Measurements from ENCODE around the gene UBE2Q2.
"Not testable (repeated sequence)": the region's sequence is repeated elsewhere in the genome, so short reads cannot be mapped to it uniquely, and the experiment has no call there.

Gene UBE2Q2

DNA sequence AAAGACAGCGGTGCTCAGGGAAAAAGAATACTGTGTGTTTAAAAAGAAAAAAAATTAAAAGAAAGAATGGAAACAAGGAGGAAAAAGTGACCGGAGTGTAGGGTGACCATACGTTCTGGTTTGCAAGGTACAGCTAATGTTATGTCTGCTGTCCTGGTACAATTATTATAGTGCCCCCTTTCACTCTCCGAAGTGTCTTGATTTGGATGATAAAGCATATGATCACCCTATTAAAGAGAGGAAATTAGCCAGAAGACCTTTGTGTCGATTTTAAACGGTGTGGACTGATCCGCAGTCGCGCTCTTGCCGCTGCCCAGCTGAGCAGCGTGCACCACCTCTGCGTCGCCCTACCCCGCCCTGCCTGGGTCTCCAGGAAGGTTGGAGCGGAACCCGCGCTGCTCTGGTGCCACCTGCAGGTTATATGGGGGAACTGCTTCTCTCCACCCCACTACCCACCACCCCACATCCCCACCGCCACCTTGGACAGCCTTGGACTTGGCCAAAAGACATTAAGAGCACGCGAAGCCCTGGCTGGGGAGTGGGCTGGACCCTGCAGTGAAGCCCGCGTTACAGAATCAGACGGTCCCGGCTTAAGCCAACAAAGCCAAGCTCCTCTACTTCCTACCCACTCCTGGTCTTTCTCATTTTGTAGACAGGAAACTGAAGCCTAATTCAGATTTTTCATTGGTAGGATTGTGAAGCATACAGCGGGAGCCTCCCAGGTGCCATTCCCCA lies 41.2 kb upstream of the UBE2Q2 start:
- no peaks in the 10 kb centered on the region for H3K36me3 ChIP-seq (ENCODE audit: low read depth)
- ATAC-seq (ENCODE audit: low read depth): peak; percentile 98
- TF ChIP-seq, protein P1, sequence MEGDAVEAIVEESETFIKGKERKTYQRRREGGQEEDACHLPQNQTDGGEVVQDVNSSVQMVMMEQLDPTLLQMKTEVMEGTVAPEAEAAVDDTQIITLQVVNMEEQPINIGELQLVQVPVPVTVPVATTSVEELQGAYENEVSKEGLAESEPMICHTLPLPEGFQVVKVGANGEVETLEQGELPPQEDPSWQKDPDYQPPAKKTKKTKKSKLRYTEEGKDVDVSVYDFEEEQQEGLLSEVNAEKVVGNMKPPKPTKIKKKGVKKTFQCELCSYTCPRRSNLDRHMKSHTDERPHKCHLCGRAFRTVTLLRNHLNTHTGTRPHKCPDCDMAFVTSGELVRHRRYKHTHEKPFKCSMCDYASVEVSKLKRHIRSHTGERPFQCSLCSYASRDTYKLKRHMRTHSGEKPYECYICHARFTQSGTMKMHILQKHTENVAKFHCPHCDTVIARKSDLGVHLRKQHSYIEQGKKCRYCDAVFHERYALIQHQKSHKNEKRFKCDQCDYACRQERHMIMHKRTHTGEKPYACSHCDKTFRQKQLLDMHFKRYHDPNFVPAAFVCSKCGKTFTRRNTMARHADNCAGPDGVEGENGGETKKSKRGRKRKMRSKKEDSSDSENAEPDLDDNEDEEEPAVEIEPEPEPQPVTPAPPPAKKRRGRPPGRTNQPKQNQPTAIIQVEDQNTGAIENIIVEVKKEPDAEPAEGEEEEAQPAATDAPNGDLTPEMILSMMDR (IDR thresholded peaks at IDR 0.05; ENCODE audit: poor library complexity, severe bottlenecking): peak; percentile 99
- no peak overlapping the region for H3K27ac ChIP-seq (ENCODE audit: poor library complexity, severe bottlenecking)
- H3K27me3 ChIP-seq (ENCODE audit: insufficient read depth, poor library complexity, severe bottlenecking): no peaks in the 10 kb centered on the region
- H3K9me3 ChIP-seq (ENCODE audit: severe bottlenecking): no peaks in the 10 kb centered on the region
- H3K4me1 ChIP-seq (ENCODE audit: insufficient read depth, poor library complexity, severe bottlenecking): no peaks in the 10 kb centered on the region
- peak; percentile 88 for DNase-seq (ENCODE audit: low spot score)
- H3K4me3 ChIP-seq (ENCODE audit: severe bottlenecking): peak overlapping the region; percentile 7

DNA sequence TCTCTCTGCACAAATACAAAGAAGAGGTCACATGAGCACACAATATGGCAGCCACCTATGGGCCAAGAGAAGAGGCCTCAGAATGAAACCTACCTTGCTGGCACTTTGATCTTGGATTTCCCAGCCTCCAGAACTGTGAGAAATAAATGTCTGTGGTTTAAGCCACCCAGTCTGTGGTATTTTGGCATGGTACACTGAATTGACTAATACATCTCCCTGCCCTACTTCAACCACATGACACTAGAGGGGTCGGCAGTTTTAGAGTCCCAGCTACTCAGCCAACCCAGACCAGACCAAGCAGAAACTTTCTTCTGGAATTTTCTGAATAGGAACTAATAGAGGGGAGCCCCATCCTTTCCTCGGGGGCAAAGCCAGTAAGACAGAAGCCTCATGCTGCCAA lies 35.8 kb upstream of the UBE2Q2 start:
- not testable (repeated sequence) for H3K4me1 ChIP-seq (ENCODE audit: insufficient read depth, poor library complexity, severe bottlenecking); H3K36me3 ChIP-seq (ENCODE audit: low read depth); H3K27ac ChIP-seq (ENCODE audit: poor library complexity, severe bottlenecking); H3K4me3 ChIP-seq (ENCODE audit: severe bottlenecking); DNase-seq (ENCODE audit: low spot score); H3K9me3 ChIP-seq (ENCODE audit: severe bottlenecking); H3K27me3 ChIP-seq (ENCODE audit: insufficient read depth, poor library complexity, severe bottlenecking); ATAC-seq (ENCODE audit: low read depth)

DNA sequence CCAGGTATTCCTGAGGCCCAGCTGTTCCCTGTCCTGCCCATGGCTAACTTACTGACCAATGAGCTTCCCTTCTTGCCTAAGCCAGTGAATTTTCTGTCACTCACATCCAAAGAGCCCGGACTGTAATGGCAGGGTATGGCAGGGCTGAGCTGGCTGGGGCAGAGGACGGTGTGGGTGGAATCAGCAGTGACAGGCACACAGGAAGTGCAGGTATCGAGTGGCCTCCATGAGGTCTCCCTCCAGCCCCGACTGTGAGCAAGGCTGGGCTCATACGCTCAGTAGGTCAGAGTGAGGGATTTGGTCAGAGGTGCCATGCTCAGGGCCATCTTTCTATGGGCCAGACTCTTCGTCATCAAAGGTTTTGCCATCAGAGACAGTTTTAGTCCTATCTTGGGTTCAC lies 35.2 kb upstream of the UBE2Q2 start:
- H3K4me3 ChIP-seq (ENCODE audit: severe bottlenecking); DNase-seq (ENCODE audit: low spot score); H3K9me3 ChIP-seq (ENCODE audit: severe bottlenecking); H3K27me3 ChIP-seq (ENCODE audit: insufficient read depth, poor library complexity, severe bottlenecking); H3K4me1 ChIP-seq (ENCODE audit: insufficient read depth, poor library complexity, severe bottlenecking); H3K27ac ChIP-seq (ENCODE audit: poor library complexity, severe bottlenecking); ATAC-seq (ENCODE audit: low read depth); H3K36me3 ChIP-seq (ENCODE audit: low read depth): not testable (repeated sequence)

DNA sequence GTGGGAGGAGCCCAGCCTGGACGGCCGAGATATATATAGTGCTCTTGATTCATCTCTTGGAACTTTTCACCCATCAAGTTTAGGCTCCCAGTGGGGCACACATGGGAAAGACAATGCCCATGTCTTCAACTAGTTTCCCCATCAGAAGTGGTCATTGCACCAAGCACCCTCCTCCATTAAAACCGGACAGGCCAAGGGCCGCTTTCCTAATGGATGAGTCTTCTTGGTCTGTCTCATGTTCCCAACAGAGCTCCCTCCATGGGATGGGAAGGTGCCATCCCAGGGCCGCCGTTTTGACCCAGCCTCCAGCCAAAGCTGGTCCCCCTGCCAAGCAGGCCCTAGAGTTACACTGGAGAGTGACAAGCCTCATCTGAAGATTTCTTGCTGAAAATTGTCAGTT lies 34.7 kb upstream of the UBE2Q2 start:
- ATAC-seq (ENCODE audit: low read depth) (no peak), DNase-seq (ENCODE audit: low spot score) (no peak)
- no peaks in the 10 kb centered on the region for H3K9me3 ChIP-seq (ENCODE audit: severe bottlenecking)
- H3K36me3 ChIP-seq (ENCODE audit: low read depth): no peaks in the 10 kb centered on the region
- no peak overlapping the region for H3K4me3 ChIP-seq (ENCODE audit: severe bottlenecking)
- H3K27ac ChIP-seq (ENCODE audit: poor library complexity, severe bottlenecking): no peak overlapping the region
- no peaks in the 10 kb centered on the region for H3K27me3 ChIP-seq (ENCODE audit: insufficient read depth, poor library complexity, severe bottlenecking)
- TF ChIP-seq, protein P1 (IDR thresholded peaks at IDR 0.05; ENCODE audit: poor library complexity, severe bottlenecking): no peak
- no peaks in the 10 kb centered on the region for H3K4me1 ChIP-seq (ENCODE audit: insufficient read depth, poor library complexity, severe bottlenecking)

DNA sequence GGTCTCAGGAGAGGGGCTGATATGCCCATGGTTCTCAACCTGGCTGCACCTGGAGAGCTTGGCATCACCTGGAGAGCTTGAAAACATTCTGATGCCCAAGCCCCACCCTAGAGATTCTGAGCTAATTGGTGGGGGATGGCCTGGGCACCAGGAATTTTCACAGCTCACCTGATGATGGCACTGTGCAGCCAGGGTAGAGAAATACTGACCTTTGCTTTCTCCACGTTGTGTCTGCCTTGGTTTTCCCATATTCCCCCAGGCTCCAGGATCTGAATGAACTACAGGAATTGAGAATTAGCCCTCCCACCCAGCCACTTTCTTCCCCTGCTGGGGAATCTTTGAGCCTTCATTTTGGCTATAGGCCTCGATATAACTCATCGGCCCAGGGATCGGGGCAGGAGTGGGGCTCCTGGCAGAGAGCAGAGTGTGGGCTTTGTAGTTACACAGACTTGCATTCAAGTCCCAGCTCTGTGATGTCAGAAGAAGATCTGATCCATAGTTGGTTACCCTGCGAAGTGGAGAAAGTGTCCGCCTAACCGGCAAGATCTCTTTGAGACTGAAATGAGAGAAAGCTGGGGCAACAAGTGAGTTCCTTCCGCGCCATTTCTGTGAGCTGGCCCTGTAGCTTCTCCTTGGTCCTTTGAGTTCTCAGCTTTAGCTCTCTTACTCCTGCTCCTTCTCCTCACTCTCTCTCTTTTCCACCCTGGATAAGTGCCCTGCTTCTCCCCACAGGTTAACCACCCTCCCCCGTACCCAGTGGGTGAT lies 33.1 kb upstream of the UBE2Q2 start:
- Histone ChIP-seq H3K27ac (ENCODE audit: poor library complexity, severe bottlenecking) (no peak overlapping the region), H3K9me3 (ENCODE audit: severe bottlenecking) (no peaks in the 10 kb centered on the region), H3K4me1 (ENCODE audit: insufficient read depth, poor library complexity, severe bottlenecking) (no peaks in the 10 kb centered on the region), H3K4me3 (ENCODE audit: severe bottlenecking) (no peak overlapping the region), H3K27me3 (ENCODE audit: insufficient read depth, poor library complexity, severe bottlenecking) (no peaks in the 10 kb centered on the region), H3K36me3 (ENCODE audit: low read depth) (no peaks in the 10 kb centered on the region)
- ATAC-seq (ENCODE audit: low read depth) (peak; percentile 90), DNase-seq (ENCODE audit: low spot score) (no peak)
- TF ChIP-seq, protein P1 (IDR thresholded peaks at IDR 0.05; ENCODE audit: poor library complexity, severe bottlenecking): peak; percentile 92

All from RWPE2 (cell line).